Fibroblast of mammary gland (primary cell): ENCODE results near the gene SMAD6.

ENCODE experiments used
- DNase-seq: peaks from one replicate; pipeline ENCODE4 v3.0.0-alpha.2; 2010; ENCODE audit warnings: low read depth
- H3K4me3 ChIP-seq: 2 replicates; pipeline ENCODE4 v1.5.1; 2011; ENCODE audit warnings: low read depth, mild to moderate bottlenecking, low read length, moderate library complexity; ENCODE audit not compliant: control insufficient read depth
- CTCF ChIP-seq: conservative IDR thresholded peaks from 2 replicates; pipeline ENCODE4 v1.5.1; 2011; ENCODE audit warnings: low read depth, low read length, inconsistent platforms; ENCODE audit not compliant: control insufficient read depth, insufficient read depth

The SMAD6 gene

GRCh38 chr15:66709884-66710283, 7.8 kb downstream of the SMAD6 start:
- TF ChIP-seq CTCF: no peak
- no peak for DNase-seq
- H3K4me3 ChIP-seq: no peak overlapping the region

GRCh38 chr15:66711260-66711659, 9.2 kb downstream of the SMAD6 start:
- no peak for DNase-seq
- no peak for TF ChIP-seq CTCF
- H3K4me3 ChIP-seq: no peak overlapping the region

- no peak for TF ChIP-seq CTCF
- H3K4me3 ChIP-seq: no peak overlapping the region
- DNase-seq: no peak
Observed at GRCh38 chr15:66711862-66712261, 9.8 kb downstream of the SMAD6 start.

GRCh38 chr15:66713843-66714508, 11.9 kb downstream of the SMAD6 start:
- H3K4me3 ChIP-seq: no peak overlapping the region
- TF ChIP-seq CTCF: no peak
- no peak for DNase-seq

- no peak for TF ChIP-seq CTCF
- DNase-seq: peak; percentile 59
- H3K4me3 ChIP-seq: no peak overlapping the region
Observed at GRCh38 chr15:66714543-66714981, 12.5 kb downstream of the SMAD6 start.

- TF ChIP-seq CTCF: no peak
- DNase-seq: no peak
- no peak overlapping the region for H3K4me3 ChIP-seq
Observed at GRCh38 chr15:66715181-66715624, 13.2 kb downstream of the SMAD6 start.
